Glutamatergic neuron (in vitro differentiated cells): ENCODE data around the gene C1orf232. TPM values are rescaled to one million over a fixed set of nuclear protein-coding genes. Genes with fewer than 3 reads are reported as not detected.
A peak's percentile ranks its signal among the peaks of the same experiment; 100 is the strongest.

Experiments used
- DNase-seq: peaks from one replicate; pipeline ENCODE4 v3.0.0; 2022
- H3K27ac Mint-ChIP-seq: one replicate; pipeline ENCODE4 v1.8.0; 2020; ENCODE audit warnings: mild to moderate bottlenecking, mixed read lengths, inconsistent platforms; ENCODE audit not compliant: unreplicated experiment
- H3K27me3 Mint-ChIP-seq: one replicate; pipeline ENCODE4 v1.8.0; 2020; ENCODE audit warnings: mild to moderate bottlenecking, moderate library complexity, mixed read lengths, inconsistent platforms; ENCODE audit not compliant: unreplicated experiment
- H3K36me3 Mint-ChIP-seq: one replicate; pipeline ENCODE4 v1.8.0; 2020; ENCODE audit warnings: mild to moderate bottlenecking, mixed read lengths, inconsistent platforms; ENCODE audit not compliant: unreplicated experiment
- H3K4me1 Mint-ChIP-seq: one replicate; pipeline ENCODE4 v1.8.0; 2020; ENCODE audit warnings: mild to moderate bottlenecking, low read depth, mixed read lengths, inconsistent platforms; ENCODE audit not compliant: unreplicated experiment
- H3K4me3 Mint-ChIP-seq: one replicate; pipeline ENCODE4 v1.8.0; 2020; ENCODE audit warnings: mild to moderate bottlenecking, mixed read lengths, inconsistent platforms; ENCODE audit not compliant: unreplicated experiment
- H3K9me3 Mint-ChIP-seq: one replicate; pipeline ENCODE4 v1.8.0; 2020; ENCODE audit warnings: mild to moderate bottlenecking, moderate library complexity, mixed read lengths, inconsistent platforms; ENCODE audit not compliant: unreplicated experiment
- CTCF ChIP-seq: fragments of 200-600 bp; sonication (generic); IDR thresholded peaks from one replicate; pipeline ENCODE4 v1.5.0; 2021; ENCODE audit not compliant: partially characterized antibody, unreplicated experiment
- total RNA-seq: library from RNA; stranded (reverse); fragmentation: NEBNext Ultra II Directional; extraction: Animal tissue kit (Norgen Biotek cat#: 25700); gene quantifications from one replicate; pipeline ENCODE4 v1.2.1, GENCODE V29; 2021; ENCODE audit not compliant: unreplicated experiment

C1orf232 gene
- total RNA-seq, 1 donor from 2014 or later = not detected

- no peak for TF ChIP-seq CTCF
- H3K36me3 Mint-ChIP-seq = no peaks in the 10 kb centered on the region
- no peak within 1 kb of the TSS for H3K27ac Mint-ChIP-seq
- peaks cover 4% of the 10 kb centered on the region for H3K9me3 Mint-ChIP-seq
- peaks cover 7% of the 10 kb centered on the region for H3K27me3 Mint-ChIP-seq
- DNase-seq = no peak
- H3K4me3 Mint-ChIP-seq = peak within 1 kb of the TSS; percentile 38
- H3K4me1 Mint-ChIP-seq = peaks cover 12% of the 10 kb centered on the region
Observed at GRCh38 chr1:26158908-26159742, 9.6 kb downstream of the C1orf232 start, which contains the start of gene FAM110D. Gene FAM110D (plus strand): TSS chr1:26159079. CDS start chr1:26161292, 2,213 bp downstream.

GRCh38 chr1:26158271-26158907 is 10.4 kb downstream of the C1orf232 start:
- peaks cover 2% of the 10 kb centered on the region for H3K9me3 Mint-ChIP-seq
- H3K27ac Mint-ChIP-seq = no peak overlapping the region
- peaks cover 15% of the 10 kb centered on the region for H3K4me1 Mint-ChIP-seq
- no peaks in the 10 kb centered on the region for H3K36me3 Mint-ChIP-seq
- no peak for TF ChIP-seq CTCF
- peaks cover 7% of the 10 kb centered on the region for H3K27me3 Mint-ChIP-seq
- no peak overlapping the region for H3K4me3 Mint-ChIP-seq
- no peak for DNase-seq

- peaks cover 20% of the 10 kb centered on the region for H3K4me1 Mint-ChIP-seq
- DNase-seq = peak; percentile 46
- no peaks in the 10 kb centered on the region for H3K36me3 Mint-ChIP-seq
- H3K27me3 Mint-ChIP-seq = peaks cover 5% of the 10 kb centered on the region
- peaks cover 2% of the 10 kb centered on the region for H3K9me3 Mint-ChIP-seq
- H3K27ac Mint-ChIP-seq = no peak overlapping the region
- TF ChIP-seq CTCF = no peak
- peak overlapping the region; percentile 25 for H3K4me3 Mint-ChIP-seq
Observed at GRCh38 chr1:26156285-26157038, 12.3 kb downstream of the C1orf232 start.

- H3K27ac Mint-ChIP-seq = no peak overlapping the region
- peaks cover 2% of the 10 kb centered on the region for H3K9me3 Mint-ChIP-seq
- no peak for TF ChIP-seq CTCF
- no peak for DNase-seq
- no peak overlapping the region for H3K4me3 Mint-ChIP-seq
- no peaks in the 10 kb centered on the region for H3K36me3 Mint-ChIP-seq
- H3K27me3 Mint-ChIP-seq = peaks cover 5% of the 10 kb centered on the region
- peaks cover 21% of the 10 kb centered on the region for H3K4me1 Mint-ChIP-seq
Observed at GRCh38 chr1:26155370-26156284, 13.1 kb downstream of the C1orf232 start.
